GM12878 (cell line): ENCODE data around the gene UBTF. TPM values are rescaled to one million over a fixed set of nuclear protein-coding genes. Genes with fewer than 3 reads are reported as not detected.

ENCODE experiments used
- CREM ChIP-seq: IDR thresholded peaks from 2 replicates; pipeline ENCODE4 v1.6.1; 2014; ENCODE audit warnings: antibody characterized with exemption, low read depth
- DPF2 ChIP-seq: fragments of 450-650 bp; IDR thresholded peaks from 2 replicates; pipeline ENCODE4 v1.6.1; 2017; ENCODE audit warnings: mild to moderate bottlenecking
- POLR2AphosphoS2 ChIP-seq: IDR thresholded peaks from 2 replicates; pipeline ENCODE4 v1.6.1; 2011; ENCODE audit warnings: low read depth, mild to moderate bottlenecking, low read length, improper control_type of control experiment, moderate library complexity
- SREBF1 ChIP-seq: IDR thresholded peaks from 2 replicates; pipeline ENCODE4 v1.6.1; 2012; ENCODE audit warnings: mild to moderate bottlenecking, low read length
- SUPT20H ChIP-seq: IDR thresholded peaks from 2 replicates; pipeline ENCODE4 v1.6.1; 2011; ENCODE audit warnings: low read depth, mild to moderate bottlenecking, low read length, moderate library complexity, borderline replicate concordance; ENCODE audit not compliant: control insufficient read depth
- ZNF274 ChIP-seq: IDR thresholded peaks from one replicate; pipeline ENCODE4 v1.8.0; 2011; ENCODE audit not compliant: insufficient read length, insufficient read depth
- polyA plus RNA-seq, 11 experiments: library from polyadenylated mRNA; depleted of rRNA in 4 of 11; unstranded in 6 of 11; stranded (reverse) in 5 of 11; fragments of >200 nt; fragmentation: Nextera tagmentation in 4 of 11; fragmentation: Illumina TruSeq in 1 of 11; extraction: Ambion mirVana in 4 of 11; extraction: Trizol in 1 of 11; gene quantifications; 1 replicate in 1 of 11; 2 replicates in 10 of 11; pipeline versions ENCODE4 v1.2.1 to v1.2.3, GENCODE V29; 2011 to 2016; ENCODE audit warnings: inconsistent platforms in 2 of 11, missing spikeins in 2 of 11, low read depth in 1 of 11
- total RNA-seq, 4 experiments: library from RNA; depleted of rRNA in 3 of 4; stranded (reverse); fragments of >200 nt in 3 of 4; fragmentation: Illumina TruSeq in 1 of 4; extraction: Trizol in 1 of 4; gene quantifications; 2 replicates each; pipeline versions ENCODE4 v1.2.1 to v1.2.3, GENCODE V29; 2013 to 2021
- TF ChIP-seq, protein P1 (sequence below): fragments of 450-650 bp; formaldehyde crosslinking; IDR thresholded peaks from 2 replicates; pipeline ENCODE4 v1.4.0; 2022; ENCODE audit warnings: mild to moderate bottlenecking, moderate library complexity
- TF ChIP-seq, protein P2 (sequence below): fragments of 450-650 bp; IDR thresholded peaks from 2 replicates; pipeline ENCODE4 v1.6.1; 2017; ENCODE audit warnings: low read depth, mild to moderate bottlenecking, moderate library complexity
- TF ChIP-seq, protein P3 (sequence below): IDR thresholded peaks from 2 replicates; pipeline ENCODE4 v1.6.1; 2012; ENCODE audit warnings: low read depth, low read length, improper control_type of control experiment
- TF ChIP-seq, protein P4 (sequence below): fragments of 450-650 bp; IDR thresholded peaks from 2 replicates; pipeline ENCODE4 v1.6.1; 2017; ENCODE audit warnings: mild to moderate bottlenecking, low read depth, inconsistent platforms; ENCODE audit not compliant: poor library complexity, severe bottlenecking

UBTF gene
- total and polyA plus RNA-seq, 10 of the 15 experiments (the other 5 are each of a cell fraction or from before 2014, with no cell fraction given) = 2.2 to 124 (median 79.6) TPM

DNA sequence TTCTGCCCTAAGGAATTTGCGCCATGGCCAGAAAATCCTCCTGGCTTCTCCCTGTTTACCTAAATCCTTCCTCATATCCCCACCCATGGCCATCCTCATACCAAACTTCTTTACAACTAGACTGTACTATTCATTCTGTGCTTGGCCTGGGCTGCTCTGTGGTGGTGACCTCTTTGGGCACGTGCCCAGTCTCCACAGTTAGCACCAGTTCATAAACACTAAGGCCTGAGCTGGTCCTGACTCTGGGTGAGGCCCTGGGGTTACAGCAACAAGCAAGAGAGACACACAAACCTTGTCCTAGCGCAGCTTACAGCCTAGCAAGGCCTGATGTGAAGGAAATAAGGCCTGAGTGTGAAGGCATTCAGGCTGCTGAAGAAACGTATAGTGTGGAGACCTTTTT is 16.7 kb downstream of the UBTF start (continued):
- TF ChIP-seq, protein P1, sequence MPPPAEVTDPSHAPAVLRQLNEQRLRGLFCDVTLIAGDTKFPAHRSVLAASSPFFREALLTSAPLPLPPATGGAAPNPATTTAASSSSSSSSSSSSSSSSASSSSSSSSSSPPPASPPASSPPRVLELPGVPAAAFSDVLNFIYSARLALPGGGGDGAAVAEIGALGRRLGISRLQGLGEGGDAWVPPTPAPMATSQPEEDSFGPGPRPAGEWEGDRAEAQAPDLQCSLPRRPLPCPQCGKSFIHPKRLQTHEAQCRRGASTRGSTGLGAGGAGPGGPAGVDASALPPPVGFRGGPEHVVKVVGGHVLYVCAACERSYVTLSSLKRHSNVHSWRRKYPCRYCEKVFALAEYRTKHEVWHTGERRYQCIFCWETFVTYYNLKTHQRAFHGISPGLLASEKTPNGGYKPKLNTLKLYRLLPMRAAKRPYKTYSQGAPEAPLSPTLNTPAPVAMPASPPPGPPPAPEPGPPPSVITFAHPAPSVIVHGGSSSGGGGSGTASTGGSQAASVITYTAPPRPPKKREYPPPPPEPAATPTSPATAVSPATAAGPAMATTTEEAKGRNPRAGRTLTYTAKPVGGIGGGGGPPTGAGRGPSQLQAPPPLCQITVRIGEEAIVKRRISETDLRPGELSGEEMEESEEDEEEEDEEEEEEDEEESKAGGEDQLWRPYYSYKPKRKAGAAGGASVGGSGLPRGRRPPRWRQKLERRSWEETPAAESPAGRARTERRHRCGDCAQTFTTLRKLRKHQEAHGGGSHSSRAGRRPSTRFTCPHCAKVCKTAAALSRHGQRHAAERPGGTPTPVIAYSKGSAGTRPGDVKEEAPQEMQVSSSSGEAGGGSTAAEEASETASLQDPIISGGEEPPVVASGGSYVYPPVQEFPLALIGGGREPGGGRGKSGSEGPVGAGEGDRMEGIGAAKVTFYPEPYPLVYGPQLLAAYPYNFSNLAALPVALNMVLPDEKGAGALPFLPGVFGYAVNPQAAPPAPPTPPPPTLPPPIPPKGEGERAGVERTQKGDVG = no peak
- TF ChIP-seq DPF2 (no peak), SUPT20H (no peak), ZNF274 (no peak), POLR2AphosphoS2 (no peak), SREBF1 (no peak), CREM (no peak)
- TF ChIP-seq, protein P2, sequence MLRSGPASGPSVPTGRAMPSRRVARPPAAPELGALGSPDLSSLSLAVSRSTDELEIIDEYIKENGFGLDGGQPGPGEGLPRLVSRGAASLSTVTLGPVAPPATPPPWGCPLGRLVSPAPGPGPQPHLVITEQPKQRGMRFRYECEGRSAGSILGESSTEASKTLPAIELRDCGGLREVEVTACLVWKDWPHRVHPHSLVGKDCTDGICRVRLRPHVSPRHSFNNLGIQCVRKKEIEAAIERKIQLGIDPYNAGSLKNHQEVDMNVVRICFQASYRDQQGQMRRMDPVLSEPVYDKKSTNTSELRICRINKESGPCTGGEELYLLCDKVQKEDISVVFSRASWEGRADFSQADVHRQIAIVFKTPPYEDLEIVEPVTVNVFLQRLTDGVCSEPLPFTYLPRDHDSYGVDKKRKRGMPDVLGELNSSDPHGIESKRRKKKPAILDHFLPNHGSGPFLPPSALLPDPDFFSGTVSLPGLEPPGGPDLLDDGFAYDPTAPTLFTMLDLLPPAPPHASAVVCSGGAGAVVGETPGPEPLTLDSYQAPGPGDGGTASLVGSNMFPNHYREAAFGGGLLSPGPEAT = no peak
- TF ChIP-seq, protein P3, sequence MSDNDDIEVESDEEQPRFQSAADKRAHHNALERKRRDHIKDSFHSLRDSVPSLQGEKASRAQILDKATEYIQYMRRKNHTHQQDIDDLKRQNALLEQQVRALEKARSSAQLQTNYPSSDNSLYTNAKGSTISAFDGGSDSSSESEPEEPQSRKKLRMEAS = no peak
- TF ChIP-seq, protein P4, sequence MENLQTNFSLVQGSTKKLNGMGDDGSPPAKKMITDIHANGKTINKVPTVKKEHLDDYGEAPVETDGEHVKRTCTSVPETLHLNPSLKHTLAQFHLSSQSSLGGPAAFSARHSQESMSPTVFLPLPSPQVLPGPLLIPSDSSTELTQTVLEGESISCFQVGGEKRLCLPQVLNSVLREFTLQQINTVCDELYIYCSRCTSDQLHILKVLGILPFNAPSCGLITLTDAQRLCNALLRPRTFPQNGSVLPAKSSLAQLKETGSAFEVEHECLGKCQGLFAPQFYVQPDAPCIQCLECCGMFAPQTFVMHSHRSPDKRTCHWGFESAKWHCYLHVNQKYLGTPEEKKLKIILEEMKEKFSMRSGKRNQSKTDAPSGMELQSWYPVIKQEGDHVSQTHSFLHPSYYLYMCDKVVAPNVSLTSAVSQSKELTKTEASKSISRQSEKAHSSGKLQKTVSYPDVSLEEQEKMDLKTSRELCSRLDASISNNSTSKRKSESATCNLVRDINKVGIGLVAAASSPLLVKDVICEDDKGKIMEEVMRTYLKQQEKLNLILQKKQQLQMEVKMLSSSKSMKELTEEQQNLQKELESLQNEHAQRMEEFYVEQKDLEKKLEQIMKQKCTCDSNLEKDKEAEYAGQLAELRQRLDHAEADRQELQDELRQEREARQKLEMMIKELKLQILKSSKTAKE = no peak
